ENCODE data around the gene TMEM144.

DNA sequence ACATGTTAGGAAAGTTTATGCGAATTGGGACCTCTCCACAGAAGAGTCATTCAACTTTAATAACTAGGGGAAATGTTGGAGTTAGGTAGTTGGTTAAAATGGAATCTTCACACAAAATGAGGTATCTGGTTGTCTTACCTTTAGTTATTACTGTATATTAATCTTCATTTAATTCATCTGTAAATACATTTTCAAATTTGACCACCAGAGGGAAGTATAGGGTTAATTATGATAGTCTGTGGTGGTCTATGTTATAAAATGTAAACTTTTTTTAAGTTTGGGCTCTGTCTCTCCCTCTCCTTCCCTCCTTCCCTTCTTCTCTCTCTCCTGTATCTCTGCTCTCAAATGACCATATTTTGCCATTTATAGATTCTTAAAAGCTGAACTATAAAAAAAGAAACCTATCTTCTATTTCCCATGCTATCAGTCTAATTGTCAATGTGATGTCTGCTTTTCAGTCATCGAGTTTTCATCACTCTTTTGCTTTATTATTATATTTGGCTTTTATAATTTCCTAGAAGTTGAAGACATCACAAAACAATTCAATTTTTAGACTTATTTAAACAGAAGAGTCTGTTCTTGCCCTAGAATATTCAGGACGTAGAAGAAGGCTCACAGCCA lies 49.8 kb downstream of the TMEM144 start:
- TF ChIP-seq GATA1 (IDR thresholded peaks at IDR 0.05; ENCODE audit: low read depth, low read length): no peak
- TF ChIP-seq POLR2A (IDR thresholded peaks at IDR 0.05; ENCODE audit: low read length): no peak
